ENCODE results near the gene PLA2G4A.

Gene PLA2G4A

DNA sequence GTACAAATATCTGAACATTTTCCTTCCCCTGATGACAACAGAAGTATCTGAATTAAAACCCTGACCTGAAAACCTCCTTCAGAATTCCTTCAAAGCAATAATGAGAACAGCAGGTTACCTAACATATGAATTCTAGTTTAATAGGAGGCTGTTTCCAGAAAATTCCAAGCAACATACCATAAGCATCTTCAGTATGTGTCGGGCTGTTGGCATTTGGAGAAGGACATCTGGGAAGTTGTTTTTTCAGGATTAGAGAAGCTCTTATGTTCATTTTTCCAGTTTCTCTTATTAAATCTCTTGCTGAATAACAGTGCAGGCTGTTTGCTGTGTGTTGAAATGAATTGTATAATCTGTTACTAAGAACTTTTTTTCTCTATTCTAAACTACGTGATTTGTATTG, 101.5 kb downstream of the PLA2G4A start:
- H3K4me3 ChIP-seq (ENCODE audit: low read length), result no peak overlapping the region
- peak; percentile 64 for DNase-seq (ENCODE audit: low read depth)
- TF ChIP-seq, protein P1, sequence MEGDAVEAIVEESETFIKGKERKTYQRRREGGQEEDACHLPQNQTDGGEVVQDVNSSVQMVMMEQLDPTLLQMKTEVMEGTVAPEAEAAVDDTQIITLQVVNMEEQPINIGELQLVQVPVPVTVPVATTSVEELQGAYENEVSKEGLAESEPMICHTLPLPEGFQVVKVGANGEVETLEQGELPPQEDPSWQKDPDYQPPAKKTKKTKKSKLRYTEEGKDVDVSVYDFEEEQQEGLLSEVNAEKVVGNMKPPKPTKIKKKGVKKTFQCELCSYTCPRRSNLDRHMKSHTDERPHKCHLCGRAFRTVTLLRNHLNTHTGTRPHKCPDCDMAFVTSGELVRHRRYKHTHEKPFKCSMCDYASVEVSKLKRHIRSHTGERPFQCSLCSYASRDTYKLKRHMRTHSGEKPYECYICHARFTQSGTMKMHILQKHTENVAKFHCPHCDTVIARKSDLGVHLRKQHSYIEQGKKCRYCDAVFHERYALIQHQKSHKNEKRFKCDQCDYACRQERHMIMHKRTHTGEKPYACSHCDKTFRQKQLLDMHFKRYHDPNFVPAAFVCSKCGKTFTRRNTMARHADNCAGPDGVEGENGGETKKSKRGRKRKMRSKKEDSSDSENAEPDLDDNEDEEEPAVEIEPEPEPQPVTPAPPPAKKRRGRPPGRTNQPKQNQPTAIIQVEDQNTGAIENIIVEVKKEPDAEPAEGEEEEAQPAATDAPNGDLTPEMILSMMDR (conservative IDR thresholded peaks at IDR 0.05; ENCODE audit: low read length), result no peak

DNA sequence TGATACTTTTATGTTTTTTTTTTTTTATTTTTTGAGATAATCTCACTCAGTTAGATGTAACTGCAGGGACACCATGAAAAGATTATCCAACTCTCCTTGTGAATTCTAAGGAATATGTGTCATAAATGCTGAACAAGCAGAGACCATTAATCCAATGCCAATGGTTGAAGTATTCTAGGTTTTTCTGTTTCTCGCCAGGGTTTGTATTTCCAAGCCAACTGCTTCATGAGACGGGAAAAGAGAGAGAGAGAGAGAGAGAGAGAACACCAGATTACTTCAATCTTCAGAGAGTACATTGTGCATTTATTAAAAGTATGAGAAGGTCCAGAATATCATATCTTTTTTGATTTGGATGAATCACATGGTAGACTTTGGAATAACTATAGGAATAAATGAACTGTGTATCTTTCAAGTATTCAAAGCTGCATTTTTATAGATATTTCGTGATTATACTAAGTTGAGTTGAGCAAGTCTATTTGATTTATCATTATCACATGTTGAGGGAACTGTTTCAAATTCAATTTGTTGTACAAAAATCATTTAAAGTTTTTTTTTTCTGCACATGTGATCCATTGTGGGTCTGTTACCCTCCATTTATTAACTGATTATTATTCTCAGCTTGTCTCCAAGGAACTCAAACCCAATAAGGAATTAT, 108.4 kb downstream of the PLA2G4A start:
- TF ChIP-seq, protein P1 (conservative IDR thresholded peaks at IDR 0.05; ENCODE audit: low read length), result no peak
- DNase-seq (ENCODE audit: low read depth), result no peak
- H3K4me3 ChIP-seq (ENCODE audit: low read length), result no peak overlapping the region

DNA sequence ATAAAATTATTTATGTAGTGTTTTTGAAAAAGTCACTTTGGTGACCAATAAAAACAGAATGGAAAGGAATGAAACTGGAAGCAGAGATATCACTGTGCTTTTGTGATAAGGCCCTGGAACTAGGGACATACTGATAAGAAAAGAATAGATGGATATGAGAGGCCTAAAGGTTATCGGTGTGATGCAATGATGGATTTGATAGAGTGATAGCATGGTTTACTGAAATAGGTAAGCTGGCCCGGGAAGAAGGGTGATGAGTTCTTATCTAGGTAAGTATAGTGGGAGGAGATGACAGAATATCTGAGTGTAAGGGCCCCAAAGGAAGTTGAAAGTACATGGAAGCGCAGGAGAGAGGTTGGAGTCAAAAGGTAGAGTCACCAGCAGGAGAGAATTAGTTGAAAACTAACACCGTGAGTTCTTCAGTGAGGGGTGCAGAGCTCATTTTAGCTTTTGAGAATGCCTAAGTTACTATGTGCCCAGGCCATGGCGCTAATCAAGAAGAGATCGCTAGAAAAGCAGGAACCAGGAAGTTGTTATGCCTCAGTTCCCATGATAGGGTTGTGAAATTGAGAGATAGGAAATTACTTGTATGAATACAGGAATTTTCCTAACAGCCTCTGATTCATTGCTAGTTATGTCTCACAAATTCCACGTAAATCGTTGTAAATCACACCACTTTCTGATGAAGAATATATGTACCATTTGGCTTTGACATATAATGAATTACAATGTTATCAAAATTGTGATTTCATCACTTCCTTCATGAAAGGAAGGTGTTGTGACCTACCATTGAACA, 115.3 kb downstream of the PLA2G4A start:
- TF ChIP-seq, protein P1 (conservative IDR thresholded peaks at IDR 0.05; ENCODE audit: low read length), result no peak
- DNase-seq (ENCODE audit: low read depth), result no peak
- H3K4me3 ChIP-seq (ENCODE audit: low read length), result no peak overlapping the region

DNA sequence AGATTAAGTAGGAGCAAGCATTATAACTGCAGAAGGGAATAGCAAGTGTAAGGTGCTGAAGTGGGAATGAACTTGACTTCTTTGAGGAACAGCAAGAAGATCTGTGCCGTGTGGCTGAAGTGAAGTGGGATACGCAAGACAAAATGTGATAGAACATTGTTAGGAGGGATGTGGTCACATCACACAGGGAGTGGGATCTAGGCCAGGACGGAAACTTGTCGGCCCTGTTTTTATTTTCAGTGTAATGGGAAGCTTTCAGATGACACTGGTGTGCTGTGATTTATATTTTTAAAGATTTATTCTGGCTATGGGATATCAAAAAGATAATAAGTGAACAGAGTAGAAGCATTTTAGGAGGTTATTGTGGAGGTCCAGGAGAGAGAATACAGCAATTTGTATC, 116.4 kb downstream of the PLA2G4A start:
- DNase-seq (ENCODE audit: low read depth), result no peak
- no peak overlapping the region for H3K4me3 ChIP-seq (ENCODE audit: low read length)
- TF ChIP-seq, protein P1 (conservative IDR thresholded peaks at IDR 0.05; ENCODE audit: low read length), result no peak

DNA sequence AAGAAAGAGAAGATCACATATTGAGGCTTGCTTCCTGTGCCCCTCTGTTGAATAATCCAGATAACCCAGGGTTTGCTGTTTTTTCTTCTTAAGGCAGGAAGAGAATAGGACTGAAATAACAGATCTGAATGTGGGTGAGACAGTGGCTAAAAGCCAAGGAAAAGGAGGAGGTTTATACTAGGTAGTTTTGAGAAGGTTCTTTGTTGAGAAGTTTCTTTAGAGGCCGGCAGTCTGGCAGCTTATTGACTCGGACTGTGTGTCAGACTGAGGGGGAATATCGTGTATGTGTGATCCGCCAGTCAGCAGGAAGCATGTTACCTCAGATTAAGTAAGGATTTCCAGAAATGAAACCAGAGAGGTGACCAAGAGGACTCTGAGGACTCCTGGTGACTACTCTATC, 119.8 kb downstream of the PLA2G4A start:
- TF ChIP-seq, protein P1 (conservative IDR thresholded peaks at IDR 0.05; ENCODE audit: low read length), result no peak
- no peak overlapping the region for H3K4me3 ChIP-seq (ENCODE audit: low read length)
- no peak for DNase-seq (ENCODE audit: low read depth)

DNA sequence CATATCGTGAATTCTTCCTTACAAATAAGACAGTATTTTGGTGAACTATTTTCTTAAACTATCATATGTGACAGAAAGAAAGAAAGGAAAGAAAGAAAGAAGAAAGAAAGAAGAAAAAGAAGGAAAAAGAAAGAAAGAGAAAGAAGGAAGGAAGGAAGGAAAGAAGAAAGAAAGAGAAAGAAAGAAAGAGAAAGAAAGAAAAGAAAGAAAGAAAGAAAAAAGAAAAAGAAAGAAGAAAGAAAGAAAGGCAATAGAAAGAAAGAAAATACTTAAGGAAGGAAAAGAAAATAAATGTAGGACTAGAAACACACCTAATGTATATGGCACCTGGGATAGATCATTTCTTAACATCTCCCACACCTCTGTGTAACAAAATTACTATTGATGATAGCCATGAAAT, 120.4 kb downstream of the PLA2G4A start:
- TF ChIP-seq, protein P1 (conservative IDR thresholded peaks at IDR 0.05; ENCODE audit: low read length), result no peak
- no peak for DNase-seq (ENCODE audit: low read depth)
- no peak overlapping the region for H3K4me3 ChIP-seq (ENCODE audit: low read length)

DNA sequence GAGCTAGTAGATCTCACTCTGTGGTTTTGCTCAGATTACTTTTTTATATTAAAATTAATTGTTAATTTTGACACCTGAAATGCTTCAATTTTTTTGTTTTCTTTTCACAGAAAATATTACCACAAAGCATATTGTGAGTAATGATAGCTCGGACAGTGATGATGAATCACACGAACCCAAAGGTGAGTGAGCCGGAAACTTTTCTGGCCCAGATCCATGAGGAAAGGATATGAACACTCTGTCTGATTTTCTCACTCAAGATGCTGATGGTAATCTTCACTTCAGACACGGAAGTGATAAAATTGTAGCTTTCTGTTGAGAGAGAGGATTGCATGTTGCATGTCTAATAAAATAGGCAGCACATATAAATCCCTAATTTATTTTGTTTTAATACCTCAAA, 121.8 kb downstream of the PLA2G4A start:
- no peak for DNase-seq (ENCODE audit: low read depth)
- TF ChIP-seq, protein P1 (conservative IDR thresholded peaks at IDR 0.05; ENCODE audit: low read length), result no peak
- H3K4me3 ChIP-seq (ENCODE audit: low read length), result no peak overlapping the region

All from AG10803 (cell line).